ENCODE data around the gene SYNJ2.

Gene SYNJ2

DNA sequence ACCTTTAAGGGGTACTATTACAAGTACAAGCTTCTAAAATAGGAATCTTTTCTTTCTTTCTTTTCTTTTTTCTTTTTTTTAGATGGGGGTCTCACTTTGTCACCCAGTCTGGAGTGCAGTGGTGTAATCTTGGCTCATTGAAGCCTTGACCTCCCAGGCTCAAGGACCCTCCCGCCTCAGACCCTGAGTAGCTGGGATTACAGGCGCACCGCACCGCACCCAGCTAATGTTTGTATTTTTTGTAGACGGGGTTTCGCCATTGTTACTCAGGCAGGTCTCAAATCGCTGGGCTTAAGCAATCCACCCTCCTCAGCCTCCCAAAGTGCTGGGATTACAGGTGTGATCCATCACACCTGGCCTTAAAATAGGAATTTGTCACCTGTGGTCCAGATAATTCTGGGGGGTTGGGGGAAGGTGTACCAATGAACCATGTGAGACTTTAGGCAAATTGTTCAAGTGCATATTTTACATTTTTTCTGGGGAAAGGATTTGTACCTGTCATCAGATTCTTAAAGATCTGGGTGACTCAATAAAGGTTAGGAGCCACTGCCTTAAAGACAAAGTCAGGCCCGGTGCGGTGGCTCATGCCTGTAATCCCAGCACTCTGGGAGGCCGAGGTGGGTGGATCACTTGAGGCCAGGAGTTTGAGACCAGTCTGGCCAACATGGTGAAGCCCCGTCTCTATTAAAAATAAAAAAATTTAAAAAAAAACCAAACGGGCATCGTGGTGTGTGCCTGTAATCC is 19.7 kb upstream of the SYNJ2 start:
- Histone ChIP-seq H3K4me3 (ENCODE audit: low read depth, low read length) (no peak overlapping the region), H3K27ac (peak overlapping the region; percentile 85), H3K27me3 (replicated peaks) (no peaks in the 10 kb centered on the region), H3K36me3 (replicated peaks) (no peaks in the 10 kb centered on the region)
- in situ Hi-C loops (cut with HindIII; ENCODE audit: low pct_ligation_motif_present, low sequenced_read_pairs): no loop called here
- no peak for DNase-seq
- no peak for TF ChIP-seq CTCF (IDR thresholded peaks at IDR 0.05; ENCODE audit: low read depth, low read length, missing control alignments)

DNA sequence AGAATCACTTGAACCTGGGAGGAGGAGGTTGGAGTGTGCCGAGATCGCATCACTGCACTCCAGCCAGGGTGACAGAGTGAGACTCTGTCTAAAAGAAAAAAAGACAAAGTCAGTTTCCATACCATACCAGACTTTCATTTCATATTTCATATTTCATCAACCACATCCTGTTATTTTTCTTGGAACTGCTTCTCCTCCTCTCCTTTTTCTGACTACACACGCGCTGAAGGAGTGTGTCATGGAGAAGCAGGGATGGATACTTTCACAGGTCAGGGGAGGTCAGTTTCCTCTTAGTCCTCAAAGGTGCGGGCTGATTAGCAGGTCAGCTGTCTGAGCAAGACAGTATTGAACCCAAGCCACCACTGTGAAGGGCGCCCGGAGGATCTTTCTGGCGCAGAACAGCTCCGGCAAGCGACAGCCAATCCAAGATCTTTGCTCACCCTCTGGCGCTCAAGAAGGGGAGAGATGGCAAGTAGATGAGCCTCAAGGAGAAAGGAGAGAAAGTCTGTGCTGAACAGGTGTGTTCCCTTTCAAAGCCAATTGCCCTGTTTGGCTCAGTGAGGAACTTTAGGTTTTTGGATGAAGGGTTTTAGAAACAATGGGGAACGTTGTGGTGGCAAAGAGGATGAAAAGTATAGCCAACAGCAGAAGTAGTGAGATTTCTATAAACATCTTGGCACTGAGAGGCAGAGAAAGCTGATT is 18.9 kb upstream of the SYNJ2 start:
- H3K36me3 ChIP-seq (replicated peaks): no peaks in the 10 kb centered on the region
- no peak overlapping the region for H3K4me3 ChIP-seq (ENCODE audit: low read depth, low read length)
- TF ChIP-seq CTCF (IDR thresholded peaks at IDR 0.05; ENCODE audit: low read depth, low read length, missing control alignments): no peak
- in situ Hi-C loops (cut with HindIII; ENCODE audit: low pct_ligation_motif_present, low sequenced_read_pairs): no loop called here
- DNase-seq: peak; percentile 73
- no peaks in the 10 kb centered on the region for H3K27me3 ChIP-seq (replicated peaks)
- peak overlapping the region; percentile 85 for H3K27ac ChIP-seq

- Histone ChIP-seq H3K4me3 (ENCODE audit: low read depth, low read length) (no peak overlapping the region), H3K27ac (no peak overlapping the region), H3K27me3 (replicated peaks) (no peaks in the 10 kb centered on the region), H3K36me3 (replicated peaks) (no peaks in the 10 kb centered on the region)
- no peak for DNase-seq
- in situ Hi-C loops (cut with HindIII; ENCODE audit: low pct_ligation_motif_present, low sequenced_read_pairs): no loop called here
- TF ChIP-seq CTCF (IDR thresholded peaks at IDR 0.05; ENCODE audit: low read depth, low read length, missing control alignments): no peak
Observed at GRCh38 chr6:157964100-157964499, 17.6 kb upstream of the SYNJ2 start.

- no peak for TF ChIP-seq CTCF (IDR thresholded peaks at IDR 0.05; ENCODE audit: low read depth, low read length, missing control alignments)
- Histone ChIP-seq H3K4me3 (ENCODE audit: low read depth, low read length) (no peak overlapping the region), H3K36me3 (replicated peaks) (no peaks in the 10 kb centered on the region), H3K27ac (no peak overlapping the region), H3K27me3 (replicated peaks) (no peaks in the 10 kb centered on the region)
- in situ Hi-C loops (cut with HindIII; ENCODE audit: low pct_ligation_motif_present, low sequenced_read_pairs): no loop called here
- no peak for DNase-seq
Observed at GRCh38 chr6:157965387-157965786, 16.3 kb upstream of the SYNJ2 start.

DNA sequence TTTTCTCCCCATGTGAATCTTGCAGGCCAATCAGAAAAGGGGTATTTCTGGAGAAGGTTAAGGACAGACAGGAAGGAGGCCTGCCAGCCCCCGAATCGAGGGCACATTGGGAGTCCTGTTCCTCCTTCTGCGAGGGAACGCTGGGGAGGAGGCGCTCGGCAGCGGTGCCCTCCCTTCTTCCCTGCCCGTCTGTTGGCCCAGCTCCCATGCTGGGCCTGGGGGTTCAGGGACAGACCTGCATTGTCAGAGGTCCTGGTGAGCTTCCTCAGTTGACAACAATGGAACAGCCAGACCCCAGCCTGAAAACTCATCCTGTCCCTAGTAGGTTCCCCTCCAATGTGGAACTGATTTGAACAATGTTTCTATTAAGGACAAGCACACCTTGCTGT is 15.1 kb upstream of the SYNJ2 start:
- TF ChIP-seq CTCF (IDR thresholded peaks at IDR 0.05; ENCODE audit: low read depth, low read length, missing control alignments): no peak
- Histone ChIP-seq H3K4me3 (ENCODE audit: low read depth, low read length) (no peak overlapping the region), H3K27me3 (replicated peaks) (no peaks in the 10 kb centered on the region), H3K36me3 (replicated peaks) (no peaks in the 10 kb centered on the region), H3K27ac (no peak overlapping the region)
- in situ Hi-C loops (cut with HindIII; ENCODE audit: low pct_ligation_motif_present, low sequenced_read_pairs): no loop called here
- no peak for DNase-seq

Measured in brain microvascular endothelial cell (primary cell).